GM19438 (cell line): ENCODE measurements around the gene MYO1F.

Experiments
- ATAC-seq: cut with Tn5 transposase; IDR thresholded peaks from one replicate; pipeline ENCODE4 v1.9.1; 2021; ENCODE audit warnings: low read depth; ENCODE audit not compliant: unreplicated experiment

MYO1F gene

DNA sequence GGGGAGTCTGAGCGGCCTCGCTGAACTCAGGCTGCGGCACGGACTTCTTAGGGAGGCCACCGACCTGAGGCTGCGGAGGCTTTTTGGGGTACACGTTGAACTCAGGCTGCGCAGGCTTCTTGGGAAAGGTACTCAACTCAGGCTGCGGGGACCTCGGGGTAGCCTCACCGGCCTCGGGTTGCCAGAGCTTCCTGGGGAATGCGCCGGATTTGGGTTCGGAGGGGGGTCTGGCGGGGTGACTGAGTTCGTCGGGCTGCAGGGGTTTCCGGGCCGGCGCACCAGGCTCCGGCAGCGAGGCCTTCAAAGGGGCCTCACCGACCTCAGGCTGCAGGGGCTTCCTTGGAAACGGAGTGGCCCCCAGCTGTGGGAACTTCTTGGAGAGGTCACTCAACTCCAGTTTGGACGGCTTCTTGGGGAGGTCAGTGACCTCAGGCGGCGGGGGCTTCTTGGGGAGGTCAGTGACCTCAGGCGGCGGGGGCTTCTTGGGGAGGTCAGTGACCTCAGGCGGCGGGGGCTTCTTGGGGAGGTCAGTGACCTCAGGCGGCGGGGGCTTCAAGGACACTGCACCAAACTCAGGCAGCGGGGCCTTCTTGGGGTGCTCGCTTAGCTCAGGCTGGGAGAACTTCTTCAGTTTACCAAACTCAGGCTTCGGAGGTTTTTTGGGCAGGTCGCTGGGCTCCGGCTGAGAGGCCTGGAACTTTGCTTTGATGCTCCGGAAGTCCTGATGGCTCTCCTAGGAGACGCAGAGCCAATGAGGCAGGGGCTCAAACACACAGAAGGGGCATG is 78.0 kb downstream of the MYO1F start:
- no peak for ATAC-seq

DNA sequence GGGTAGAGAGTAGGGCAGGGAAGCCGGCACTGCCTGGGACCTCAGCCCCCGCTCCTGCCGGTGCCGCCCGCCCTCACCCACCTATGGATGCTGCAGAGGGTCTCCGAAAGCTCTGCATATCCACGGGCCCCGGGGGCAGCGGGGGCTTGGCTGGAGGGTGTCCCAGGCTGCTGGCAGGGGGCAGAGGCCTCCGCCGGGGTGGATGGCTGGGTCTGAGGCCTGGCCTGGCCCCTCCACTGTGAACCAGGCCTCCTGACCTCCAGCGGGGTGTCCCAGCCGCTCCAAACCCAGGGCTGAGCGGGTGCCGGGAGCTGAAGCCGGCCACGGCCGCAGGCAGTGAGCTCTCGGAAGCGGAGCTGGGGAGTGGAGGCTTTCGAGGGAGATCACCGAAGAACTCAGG is 78.9 kb downstream of the MYO1F start:
- no peak for ATAC-seq

DNA sequence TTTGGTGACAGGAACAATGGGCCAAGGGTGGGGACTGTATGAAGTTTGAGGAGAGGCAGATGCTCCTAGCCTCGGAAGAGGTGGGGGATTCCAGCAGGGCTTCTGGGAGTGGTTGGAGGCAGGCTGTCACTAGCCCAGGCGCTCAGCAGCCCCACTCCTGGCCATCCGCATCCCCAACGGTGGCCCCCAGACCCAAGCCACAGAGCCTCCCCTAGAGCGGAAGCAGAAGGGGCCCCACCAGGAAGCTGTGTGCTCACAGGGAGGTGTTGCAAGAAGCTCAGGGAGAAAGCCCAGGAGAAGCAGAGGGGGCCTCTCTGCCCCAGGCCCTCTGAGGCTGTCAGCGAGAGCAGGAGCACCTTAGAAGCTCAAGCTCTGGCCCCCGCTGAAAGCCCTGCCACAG is 83.1 kb downstream of the MYO1F start:
- no peak for ATAC-seq

GRCh38 chr19:8491574-8491973 is 85.7 kb downstream of the MYO1F start:
- ATAC-seq: no peak

GRCh38 chr19:8490873-8491272 is 86.4 kb downstream of the MYO1F start:
- ATAC-seq: no peak

DNA sequence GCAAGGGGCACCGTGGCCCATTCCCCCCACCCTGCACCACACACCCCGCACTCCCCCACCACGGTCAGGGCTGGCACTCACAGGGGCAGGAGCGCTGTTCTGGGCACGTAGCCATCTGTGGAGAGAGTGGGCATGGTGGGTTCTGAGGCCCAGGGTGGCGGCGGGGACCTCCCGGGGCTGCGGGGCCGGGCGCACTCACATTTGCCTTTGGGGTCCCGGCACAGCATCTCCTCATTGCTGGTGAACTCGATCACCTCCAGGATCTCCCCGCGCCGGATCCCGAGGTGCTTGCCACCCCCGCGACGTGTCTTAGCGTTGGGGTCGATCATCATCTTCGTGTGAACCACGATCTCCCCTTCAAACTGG is 86.9 kb downstream of the MYO1F start:
- no peak for ATAC-seq

DNA sequence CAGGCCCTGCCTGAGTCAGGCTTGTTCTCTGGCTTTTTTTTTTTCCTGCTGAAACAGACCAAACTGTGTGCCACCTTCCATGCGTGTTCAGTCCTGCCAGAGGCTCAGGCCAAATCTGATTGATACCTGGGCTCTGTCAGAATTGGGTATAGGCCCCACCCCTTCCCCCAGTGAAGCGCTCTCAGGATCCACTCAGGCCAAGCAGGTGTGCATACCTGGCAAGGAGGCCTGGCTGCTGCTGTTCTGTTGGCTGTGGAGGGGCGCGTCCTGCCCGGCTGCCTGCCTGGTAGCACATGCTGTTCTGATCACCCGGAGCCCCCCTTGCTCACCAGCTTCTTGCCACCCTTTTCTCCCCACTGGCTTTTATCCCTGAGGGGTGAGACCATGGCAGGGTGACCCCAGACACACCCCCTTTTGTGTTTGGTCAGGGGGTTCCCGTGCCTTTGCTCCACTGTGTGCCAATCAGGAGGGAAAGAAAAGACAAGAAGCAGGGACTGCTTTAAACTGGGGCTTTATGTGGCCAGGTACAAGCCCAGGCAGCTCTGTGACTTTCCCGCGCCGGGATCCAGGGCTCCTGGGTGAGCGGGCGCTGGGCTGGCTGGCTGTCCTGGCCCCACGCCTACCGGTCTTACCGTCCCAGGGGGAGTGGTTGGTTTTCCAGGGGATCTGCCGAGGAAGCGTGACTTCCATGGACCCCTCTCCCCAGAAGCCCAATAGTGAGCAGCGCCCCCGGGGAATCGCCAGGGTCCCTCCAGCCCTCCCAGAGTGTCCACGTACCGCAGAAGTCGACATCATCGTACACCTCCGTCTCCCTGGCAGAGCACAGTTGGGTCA is 87.5 kb downstream of the MYO1F start:
- no peak for ATAC-seq

- ATAC-seq: no peak
These were observed 88.9 kb downstream of the MYO1F start for GRCh38 chr19:8488365-8488764.

DNA sequence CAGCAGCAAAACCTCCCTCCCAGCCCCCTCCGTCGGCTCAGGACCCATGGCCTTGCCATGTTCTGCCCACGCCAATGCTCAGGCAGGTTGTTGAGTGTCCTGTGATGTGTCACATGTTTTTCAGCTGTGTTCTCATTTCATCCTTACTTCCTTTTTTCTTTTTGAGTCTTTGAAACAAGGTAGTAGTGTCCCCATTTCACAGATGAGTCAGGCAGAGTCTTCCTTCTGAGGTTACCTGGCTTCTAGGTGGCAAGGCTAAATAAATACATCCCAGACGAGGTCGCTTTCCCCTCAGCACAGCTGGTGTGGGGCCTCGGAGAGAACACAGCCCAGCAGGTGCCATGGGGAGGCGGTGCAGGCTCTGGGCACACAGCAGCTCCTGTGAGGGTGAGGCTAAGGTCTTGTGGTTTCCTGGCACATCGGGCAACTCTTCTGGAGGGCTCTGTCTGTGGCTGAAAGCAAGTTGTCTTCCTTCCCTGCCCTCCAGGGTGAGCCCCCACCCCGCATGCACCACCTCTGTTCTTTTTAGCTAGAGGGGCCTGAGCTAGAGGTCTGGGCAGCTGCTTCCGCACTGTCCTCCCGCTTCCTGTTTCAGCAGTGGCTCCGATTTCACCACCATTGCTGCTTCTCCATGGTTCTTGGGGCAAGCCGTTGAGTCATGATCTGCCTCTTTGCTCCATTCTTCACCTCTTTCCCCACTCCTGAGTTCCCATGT is 89.9 kb downstream of the MYO1F start:
- ATAC-seq: no peak

- no peak for ATAC-seq
These were observed 90.5 kb downstream of the MYO1F start for GRCh38 chr19:8486661-8487136.

DNA sequence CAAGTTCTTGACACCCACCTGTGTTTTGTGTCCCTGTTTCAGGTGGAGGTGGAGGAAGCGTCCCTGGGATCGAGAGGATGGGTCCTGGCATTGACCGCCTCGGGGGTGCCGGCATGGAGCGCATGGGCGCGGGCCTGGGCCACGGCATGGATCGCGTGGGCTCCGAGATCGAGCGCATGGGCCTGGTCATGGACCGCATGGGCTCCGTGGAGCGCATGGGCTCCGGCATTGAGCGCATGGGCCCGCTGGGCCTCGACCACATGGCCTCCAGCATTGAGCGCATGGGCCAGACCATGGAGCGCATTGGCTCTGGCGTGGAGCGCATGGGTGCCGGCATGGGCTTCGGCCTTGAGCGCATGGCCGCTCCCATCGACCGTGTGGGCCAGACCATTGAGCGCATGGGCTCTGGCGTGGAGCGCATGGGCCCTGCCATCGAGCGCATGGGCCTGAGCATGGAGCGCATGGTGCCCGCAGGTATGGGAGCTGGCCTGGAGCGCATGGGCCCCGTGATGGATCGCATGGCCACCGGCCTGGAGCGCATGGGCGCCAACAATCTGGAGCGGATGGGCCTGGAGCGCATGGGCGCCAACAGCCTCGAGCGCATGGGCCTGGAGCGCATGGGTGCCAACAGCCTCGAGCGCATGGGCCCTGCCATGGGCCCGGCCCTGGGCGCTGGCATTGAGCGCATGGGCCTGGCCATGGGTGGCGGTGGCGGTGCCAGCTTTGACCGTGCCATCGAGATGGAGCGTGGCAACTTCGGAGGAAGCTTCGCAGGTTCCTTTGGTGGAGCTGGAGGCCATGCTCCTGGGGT is 91.5 kb downstream of the MYO1F start:
- ATAC-seq: no peak

DNA sequence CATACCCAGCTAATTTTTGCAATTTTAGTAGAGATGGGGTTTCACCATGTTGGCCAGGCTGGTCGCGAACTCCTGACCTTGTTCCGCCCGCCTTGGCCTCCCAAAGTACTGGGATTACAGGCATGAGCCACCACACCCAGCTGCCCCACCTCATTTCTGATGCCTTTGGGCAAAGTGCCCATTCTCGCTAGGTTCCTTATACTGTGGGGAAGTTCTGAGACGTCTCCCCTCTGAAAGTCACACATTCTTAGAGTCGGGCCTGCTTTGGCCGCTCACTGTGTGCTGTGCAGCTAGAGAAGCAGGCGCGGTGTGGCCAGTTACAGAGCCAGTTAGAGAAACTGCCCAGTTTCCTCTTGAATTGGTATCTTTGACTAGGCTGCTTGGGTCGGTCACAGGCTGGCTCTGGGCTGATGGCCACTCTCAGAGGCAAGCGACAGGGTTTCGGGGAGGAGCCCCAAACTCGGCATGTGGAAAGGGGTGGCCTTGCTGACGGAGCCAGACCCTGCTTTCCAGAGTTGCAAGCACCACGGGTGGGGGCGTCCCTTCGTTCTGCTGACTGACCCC is 92.8 kb downstream of the MYO1F start:
- no peak for ATAC-seq

- ATAC-seq: no peak
These were observed 94.1 kb downstream of the MYO1F start for GRCh38 chr19:8483165-8483564.

DNA sequence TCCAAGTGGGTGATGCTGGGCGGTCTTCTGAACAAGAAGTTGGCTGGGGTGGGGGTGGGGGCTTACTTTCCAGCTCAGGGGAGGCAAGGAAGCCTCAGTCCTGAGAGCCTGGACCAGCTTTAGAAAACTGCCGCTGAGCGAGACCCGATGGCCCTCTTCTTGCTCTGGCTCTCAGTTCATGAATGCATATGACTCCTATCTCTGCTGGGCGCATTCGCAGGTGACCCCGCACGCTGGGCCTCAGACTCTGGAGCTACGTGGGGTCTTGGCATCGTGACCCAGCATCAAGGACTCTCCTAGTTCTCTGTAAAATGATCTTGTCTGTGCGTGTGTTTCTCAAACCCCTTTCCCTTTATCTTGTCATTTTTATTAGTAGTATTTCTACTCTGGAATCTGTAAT is 94.5 kb downstream of the MYO1F start:
- no peak for ATAC-seq

DNA sequence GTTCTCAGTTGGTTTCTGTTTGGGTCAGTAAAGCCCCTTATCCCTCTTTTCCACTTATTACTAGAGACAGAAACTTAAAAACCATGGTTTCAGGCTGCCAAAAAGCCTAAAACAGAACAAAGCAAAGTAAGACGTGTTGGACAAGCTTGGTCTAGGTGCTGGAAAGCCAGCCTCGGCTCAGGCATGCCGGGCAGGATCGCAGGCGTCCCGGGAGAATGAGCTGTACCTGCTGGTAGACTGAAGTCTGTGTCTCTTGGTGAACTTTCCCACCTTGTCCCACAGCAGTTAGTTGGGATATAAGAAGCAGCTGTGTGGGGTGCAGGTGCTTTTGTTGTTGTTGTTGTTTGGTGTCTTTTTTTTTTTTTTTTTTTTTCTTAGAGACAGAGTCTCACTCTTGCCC is 95.6 kb downstream of the MYO1F start:
- no peak for ATAC-seq

DNA sequence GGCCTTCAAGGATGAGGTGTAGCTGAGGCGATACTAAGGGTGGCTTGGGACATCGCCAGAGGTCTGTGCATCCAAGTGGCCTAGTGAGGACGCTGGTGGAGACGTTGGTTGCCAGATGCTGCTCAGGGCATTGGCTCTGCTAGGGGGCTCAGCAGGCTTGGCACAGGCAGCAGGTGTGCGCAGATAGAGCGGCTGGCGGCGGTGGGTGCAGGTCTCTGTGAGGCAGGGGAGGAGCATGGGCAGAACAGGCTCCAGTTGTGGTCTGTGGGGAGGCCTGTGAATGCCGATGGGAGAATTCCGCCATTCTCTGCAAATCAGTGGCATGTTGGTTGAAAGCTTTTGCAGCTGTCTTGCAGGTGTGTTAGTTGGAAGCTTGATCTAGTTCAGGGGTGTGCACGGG is 96.0 kb downstream of the MYO1F start:
- ATAC-seq: no peak

- no peak for ATAC-seq
These were observed 98.6 kb downstream of the MYO1F start for GRCh38 chr19:8478598-8478997.

DNA sequence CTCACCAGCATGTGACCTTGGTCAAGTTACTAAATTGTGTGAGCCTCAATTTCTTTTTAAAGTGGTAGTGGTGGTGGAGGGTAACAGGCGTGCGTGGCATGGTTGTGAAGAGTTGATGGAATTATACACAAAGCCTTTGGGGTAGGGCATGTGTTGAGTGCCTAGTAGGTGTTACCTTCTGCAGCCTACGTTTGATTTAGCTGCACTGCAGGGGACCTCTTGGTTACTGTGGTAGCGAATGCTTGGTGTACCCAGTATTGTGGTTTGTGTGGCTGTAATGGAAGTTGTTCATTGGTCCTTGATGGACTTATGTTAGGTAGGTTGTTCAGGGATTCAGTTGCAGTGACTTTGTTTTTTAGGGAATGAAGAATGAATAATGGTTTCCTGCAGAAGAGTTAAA is 99.4 kb downstream of the MYO1F start:
- no peak for ATAC-seq

DNA sequence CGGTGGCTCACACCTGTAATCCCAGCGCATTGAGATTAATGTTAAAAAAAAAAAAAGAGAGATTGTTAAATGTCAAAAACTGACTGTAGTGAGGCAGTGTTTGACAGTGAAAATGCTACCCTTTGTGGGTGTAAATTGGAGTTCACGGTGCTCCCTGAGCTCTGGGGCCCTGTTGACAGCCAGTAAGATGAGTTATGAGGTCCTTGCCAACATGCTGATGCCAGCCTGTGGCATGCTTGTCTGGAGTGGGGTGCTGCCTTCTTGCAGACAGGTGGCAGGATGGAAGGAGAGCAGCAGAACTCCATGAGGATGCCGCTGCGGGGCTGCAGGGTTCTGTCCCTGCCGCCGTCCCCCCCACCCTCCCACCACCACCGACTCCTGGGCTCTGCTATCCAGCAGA is 100.7 kb downstream of the MYO1F start:
- no peak for ATAC-seq

GRCh38 chr19:8475005-8475404 is 102.2 kb downstream of the MYO1F start:
- ATAC-seq: no peak
